Stimulated activated CD4-positive, alpha-beta T cell treated with anti-CD3 and anti-CD28 coated beads, Interleukin-12 subunit alpha, Interleukin-12 subunit beta, amount 100 ng/mL, for 4 hours (primary cell): ENCODE data around the gene POLR3G.

Experiments
- DNase-seq: peaks from one replicate; pipeline ENCODE4 v3.0.0-alpha.2; 2020

Gene POLR3G

GRCh38 chr5:90504743-90505142 lies 30.1 kb downstream of the POLR3G start:
- no peak for DNase-seq

GRCh38 chr5:90506221-90506620 lies 31.6 kb downstream of the POLR3G start:
- DNase-seq = no peak

- DNase-seq = no peak
Observed at GRCh38 chr5:90510438-90510837, 35.8 kb downstream of the POLR3G start.

GRCh38 chr5:90514520-90514919 lies 39.9 kb downstream of the POLR3G start:
- DNase-seq = no peak

- DNase-seq = no peak
Observed at GRCh38 chr5:90518661-90519060, 44.0 kb downstream of the POLR3G start.

- no peak for DNase-seq
Observed at GRCh38 chr5:90519081-90519480, 44.4 kb downstream of the POLR3G start.

- no peak for DNase-seq
Observed at GRCh38 chr5:90528601-90529193, 54.0 kb downstream of the POLR3G start.

GRCh38 chr5:90529194-90529938 lies 54.7 kb downstream of the POLR3G start, which contains the start of gene LYSMD3:
Gene LYSMD3, minus strand, starts transcription at chr5:90529584. Its CDS starts 4,295 bp downstream, at chr5:90525289.
- peak; percentile 96 for DNase-seq

GRCh38 chr5:90529939-90530677 lies 55.4 kb downstream of the POLR3G start:
- peak; percentile 40 for DNase-seq

- no peak for DNase-seq
Observed at GRCh38 chr5:90530736-90531487, 56.2 kb downstream of the POLR3G start.

- no peak for DNase-seq
Observed at GRCh38 chr5:90533794-90534193, 59.1 kb downstream of the POLR3G start.

GRCh38 chr5:90534922-90535321 lies 60.3 kb downstream of the POLR3G start:
- DNase-seq = no peak

- DNase-seq = no peak
Observed at GRCh38 chr5:90542827-90543519, 68.3 kb downstream of the POLR3G start.

GRCh38 chr5:90545511-90545910 lies 70.8 kb downstream of the POLR3G start:
- no peak for DNase-seq

- DNase-seq = no peak
Observed at GRCh38 chr5:90546216-90546837, 71.7 kb downstream of the POLR3G start.

GRCh38 chr5:90547072-90547536 lies 72.4 kb downstream of the POLR3G start:
- no peak for DNase-seq

- DNase-seq = no peak
Observed at GRCh38 chr5:90548069-90548593, 73.5 kb downstream of the POLR3G start.

GRCh38 chr5:90549223-90549622 lies 74.6 kb downstream of the POLR3G start:
- no peak for DNase-seq

GRCh38 chr5:90549729-90550275 lies 75.1 kb downstream of the POLR3G start:
- DNase-seq = no peak

GRCh38 chr5:90550963-90551362 lies 76.3 kb downstream of the POLR3G start:
- no peak for DNase-seq

- DNase-seq = no peak
Observed at GRCh38 chr5:90551376-90551775, 76.7 kb downstream of the POLR3G start.
